Neutrophil (primary cell): ENCODE data around the gene TFAP2A.

ENCODE experiments used
- H3K27ac ChIP-seq: fragments of 200-600 bp; sonication (generic); 2 replicates; pipeline ENCODE4 v1.5.1; 2016; ENCODE audit warnings: mild to moderate bottlenecking, moderate library complexity
- H3K27me3 ChIP-seq: fragments of 200-600 bp; sonication (generic); 2 replicates; pipeline ENCODE4 v1.6.0; 2016; ENCODE audit warnings: mild to moderate bottlenecking
- H3K36me3 ChIP-seq: fragments of 200-600 bp; sonication (generic); 2 replicates; pipeline ENCODE4 v1.5.1; 2017
- H3K4me1 ChIP-seq, 2 experiments: fragments of 200-600 bp in 1 of 2; sonication (generic) in 1 of 2; 1 replicate in 1 of 2; 2 replicates in 1 of 2; pipeline versions ENCODE4 v1.5.1 to v1.6.1; 2013 to 2016; ENCODE audit warnings: low read depth in 1 of 2, low read length in 1 of 2, mild to moderate bottlenecking in 1 of 2, moderate library complexity in 1 of 2; ENCODE audit not compliant: control insufficient read depth in 1 of 2, insufficient read depth in 1 of 2
- H3K4me3 ChIP-seq, 2 experiments: fragments of 200-600 bp in 1 of 2; sonication (generic) in 1 of 2; 1 replicate in 1 of 2; 2 replicates in 1 of 2; pipeline ENCODE4 v1.5.1; 2013 to 2016; ENCODE audit warnings: low read depth in 1 of 2, low read length in 1 of 2, mild to moderate bottlenecking in 1 of 2, moderate library complexity in 1 of 2
- H3K9me3 ChIP-seq: fragments of 200-600 bp; sonication (generic); 2 replicates; pipeline ENCODE4 v1.5.1; 2016
- CTCF ChIP-seq: fragments of 200-600 bp; sonication (generic); IDR thresholded peaks from 2 replicates; pipeline ENCODE4 v1.5.1; 2016; ENCODE audit warnings: antibody characterized with exemption

The TFAP2A gene

DNA sequence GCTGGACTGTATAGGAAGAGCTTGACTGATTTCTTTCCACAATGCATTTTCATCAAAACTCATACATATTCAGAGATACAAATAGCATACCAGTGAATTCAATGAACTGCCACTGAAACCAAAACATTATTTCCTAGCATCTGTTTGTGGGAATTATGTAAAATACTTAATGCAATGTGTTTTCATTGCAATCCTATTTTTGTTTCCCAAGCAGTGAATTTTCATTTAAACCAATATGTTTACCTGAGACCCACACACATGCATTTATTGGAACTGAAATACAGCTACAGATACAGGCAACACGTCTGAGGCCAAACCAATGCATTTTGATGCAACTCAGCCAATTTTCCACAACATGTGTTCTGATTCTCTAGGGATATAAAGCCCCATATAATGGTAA, 33.2 kb upstream of the TFAP2A start:
- TF ChIP-seq CTCF: no peak
- H3K36me3 ChIP-seq: no peaks in the 10 kb centered on the region
- H3K4me1 ChIP-seq: no peaks in the 10 kb centered on the region
- H3K27me3 ChIP-seq: peaks cover 45% of the 10 kb centered on the region
- no peak overlapping the region for H3K4me3 ChIP-seq
- no peak overlapping the region for H3K27ac ChIP-seq
- H3K9me3 ChIP-seq: no peaks in the 10 kb centered on the region

GRCh38 chr6:10446548-10446947, 31.7 kb upstream of the TFAP2A start:
- Histone ChIP-seq H3K4me1 (no peaks in the 10 kb centered on the region), H3K27me3 (peaks cover 41% of the 10 kb centered on the region), H3K36me3 (no peaks in the 10 kb centered on the region), H3K9me3 (no peaks in the 10 kb centered on the region), H3K4me3 (no peak overlapping the region), H3K27ac (no peak overlapping the region)
- no peak for TF ChIP-seq CTCF

GRCh38 chr6:10441655-10442009, 26.8 kb upstream of the TFAP2A start:
- H3K36me3 ChIP-seq: no peaks in the 10 kb centered on the region
- peaks cover 25% of the 10 kb centered on the region for H3K27me3 ChIP-seq
- H3K9me3 ChIP-seq: no peaks in the 10 kb centered on the region
- H3K4me3 ChIP-seq: no peak overlapping the region
- H3K4me1 ChIP-seq: no peaks in the 10 kb centered on the region
- TF ChIP-seq CTCF: no peak
- no peak overlapping the region for H3K27ac ChIP-seq

GRCh38 chr6:10441004-10441654, 26.3 kb upstream of the TFAP2A start:
- Histone ChIP-seq H3K27ac (no peak overlapping the region), H3K27me3 (peaks cover 28% of the 10 kb centered on the region), H3K9me3 (no peaks in the 10 kb centered on the region), H3K36me3 (no peaks in the 10 kb centered on the region), H3K4me3 (no peak overlapping the region), H3K4me1 (no peaks in the 10 kb centered on the region)
- no peak for TF ChIP-seq CTCF

- Histone ChIP-seq H3K4me3 (no peak overlapping the region), H3K9me3 (no peaks in the 10 kb centered on the region), H3K27ac (no peak overlapping the region), H3K36me3 (no peaks in the 10 kb centered on the region), H3K4me1 (no peaks in the 10 kb centered on the region), H3K27me3 (peaks cover 24% of the 10 kb centered on the region)
- TF ChIP-seq CTCF: no peak
Observed at GRCh38 chr6:10437891-10438290, 23.0 kb upstream of the TFAP2A start.

DNA sequence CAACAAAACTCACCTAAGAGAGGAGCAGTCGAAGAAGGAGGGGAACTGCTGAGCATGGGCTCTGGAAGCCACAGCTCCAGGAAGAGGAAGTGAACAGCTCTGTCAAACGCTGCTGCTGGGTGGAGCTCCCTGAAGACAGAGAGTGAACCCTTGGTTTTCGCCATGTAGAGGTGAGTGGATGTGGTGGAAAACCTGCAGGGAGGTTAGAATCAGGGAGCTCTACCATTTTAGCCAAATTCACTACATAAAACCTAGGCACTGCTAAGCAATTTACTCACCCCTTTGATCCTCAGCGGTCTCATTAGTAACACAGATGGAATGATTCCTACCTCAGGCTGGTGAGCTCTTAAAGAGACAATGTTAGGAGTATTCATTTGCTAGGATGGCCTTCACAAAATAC, 19.4 kb upstream of the TFAP2A start:
- no peaks in the 10 kb centered on the region for H3K36me3 ChIP-seq
- H3K9me3 ChIP-seq: no peaks in the 10 kb centered on the region
- H3K4me1 ChIP-seq: no peaks in the 10 kb centered on the region
- peaks cover 56% of the 10 kb centered on the region for H3K27me3 ChIP-seq
- H3K4me3 ChIP-seq: no peak overlapping the region
- no peak for TF ChIP-seq CTCF
- H3K27ac ChIP-seq: no peak overlapping the region
